Measurements from ENCODE around the gene EXD3. TPM values are rescaled to one million over a fixed set of nuclear protein-coding genes. Genes with fewer than 3 reads are reported as not detected.

EXD3 gene
- total RNA-seq, 2 experiments from 2014 or later: 20.8 to 27.0 TPM

GRCh38 chr9:137416006-137416562 is 6.9 kb downstream of the EXD3 start:
- Histone ChIP-seq H3K4me3 (ENCODE audit: low read depth, low read length, poor library complexity, severe bottlenecking) (no peak overlapping the region), H3K36me3 (ENCODE audit: insufficient read depth, low read length) (no peaks in the 10 kb centered on the region), H3K4me2 (ENCODE audit: low read length) (no peak overlapping the region), H3K4me1 (ENCODE audit: insufficient read depth, low read length, poor library complexity, severe bottlenecking) (peaks cover 21% of the 10 kb centered on the region), H4K20me1 (ENCODE audit: insufficient read depth, low read length) (no peaks in the 10 kb centered on the region), H3K27ac (ENCODE audit: low read depth, low read length, poor library complexity, severe bottlenecking) (no peak overlapping the region), H3K9me2 (ENCODE audit: insufficient read depth, low read length) (no peaks in the 10 kb centered on the region), H3K9me3 (ENCODE audit: low read length) (no peaks in the 10 kb centered on the region), H3K79me2 (ENCODE audit: insufficient read depth, low read depth, low read length) (peaks cover 11% of the 10 kb centered on the region; the same call in 1 of the 2 replicates), H2AFZ (ENCODE audit: low read length) (no peak overlapping the region)
- no peak for TF ChIP-seq CTCF (conservative IDR thresholded peaks at IDR 0.05; ENCODE audit: low read length)
- TF ChIP-seq EZH2phosphoT487 (IDR thresholded peaks at IDR 0.05; ENCODE audit: borderline replicate concordance, low read depth, low read length): no peak
- no TSS peak for BruUV-seq (replicated peaks)
- CTCF ChIA-PET (ENCODE audit: unreplicated experiment): no interaction called here
- no peak for DNase-seq (ENCODE audit: low spot score)
- intact Hi-C loops (cut with micrococcal nuclease; ENCODE audit: unreplicated experiment): loop anchor here (10.0 kb wide), 1 partner anchor 91 kb away; no protein-coding TSS in a partner anchor
- POLR2A ChIA-PET: no interaction called here

GRCh38 chr9:137415451-137415850 is 7.5 kb downstream of the EXD3 start:
- no peaks in the 10 kb centered on the region for H3K36me3 ChIP-seq (ENCODE audit: insufficient read depth, low read length)
- no TSS peak for BruUV-seq (replicated peaks)
- DNase-seq (ENCODE audit: low spot score): no peak
- H3K9me3 ChIP-seq (ENCODE audit: low read length): no peaks in the 10 kb centered on the region
- H3K4me3 ChIP-seq (ENCODE audit: low read depth, low read length, poor library complexity, severe bottlenecking): no peak overlapping the region
- TF ChIP-seq EZH2phosphoT487 (IDR thresholded peaks at IDR 0.05; ENCODE audit: borderline replicate concordance, low read depth, low read length) (no peak), CTCF (conservative IDR thresholded peaks at IDR 0.05; ENCODE audit: low read length) (no peak)
- intact Hi-C loops (cut with micrococcal nuclease; ENCODE audit: unreplicated experiment): loop anchor here (10.0 kb wide), 1 partner anchor 91 kb away; no protein-coding TSS in a partner anchor
- H3K9me2 ChIP-seq (ENCODE audit: insufficient read depth, low read length): no peaks in the 10 kb centered on the region
- H3K79me2 ChIP-seq (ENCODE audit: insufficient read depth, low read depth, low read length): peaks cover 9% of the 10 kb centered on the region; the same call in 1 of the 2 replicates
- no peaks in the 10 kb centered on the region for H4K20me1 ChIP-seq (ENCODE audit: insufficient read depth, low read length)
- H3K4me1 ChIP-seq (ENCODE audit: insufficient read depth, low read length, poor library complexity, severe bottlenecking): peaks cover 21% of the 10 kb centered on the region
- CTCF ChIA-PET (ENCODE audit: unreplicated experiment): no interaction called here
- H2AFZ ChIP-seq (ENCODE audit: low read length): no peak overlapping the region
- POLR2A ChIA-PET: no interaction called here
- no peak overlapping the region for H3K4me2 ChIP-seq (ENCODE audit: low read length)
- no peak overlapping the region for H3K27ac ChIP-seq (ENCODE audit: low read depth, low read length, poor library complexity, severe bottlenecking)

- no peak for TF ChIP-seq EZH2phosphoT487 (IDR thresholded peaks at IDR 0.05; ENCODE audit: borderline replicate concordance, low read depth, low read length)
- no peak for TF ChIP-seq CTCF (conservative IDR thresholded peaks at IDR 0.05; ENCODE audit: low read length)
- H3K4me1 ChIP-seq (ENCODE audit: insufficient read depth, low read length, poor library complexity, severe bottlenecking): peaks cover 14% of the 10 kb centered on the region
- no peaks in the 10 kb centered on the region for H3K79me2 ChIP-seq (ENCODE audit: insufficient read depth, low read depth, low read length)
- no peaks in the 10 kb centered on the region for H4K20me1 ChIP-seq (ENCODE audit: insufficient read depth, low read length)
- POLR2A ChIA-PET: interaction anchor here (0.5 kb wide), 1 partner anchor 1733 kb away, joined by 3 read pairs; no protein-coding TSS in a partner anchor
- CTCF ChIA-PET (ENCODE audit: unreplicated experiment): interaction anchor here (0.5 kb wide), 1 partner anchor 106 kb away, joined by 4 read pairs; no protein-coding TSS in a partner anchor
- no peaks in the 10 kb centered on the region for H3K9me2 ChIP-seq (ENCODE audit: insufficient read depth, low read length)
- H3K27ac ChIP-seq (ENCODE audit: low read depth, low read length, poor library complexity, severe bottlenecking): no peak overlapping the region
- H3K36me3 ChIP-seq (ENCODE audit: insufficient read depth, low read length): no peaks in the 10 kb centered on the region
- BruUV-seq (replicated peaks): no TSS peak
- no peak overlapping the region for H2AFZ ChIP-seq (ENCODE audit: low read length)
- no peak overlapping the region for H3K4me3 ChIP-seq (ENCODE audit: low read depth, low read length, poor library complexity, severe bottlenecking)
- no peak for DNase-seq (ENCODE audit: low spot score)
- no peak overlapping the region for H3K4me2 ChIP-seq (ENCODE audit: low read length)
- intact Hi-C loops (cut with micrococcal nuclease; ENCODE audit: unreplicated experiment): loop anchor here (10.0 kb wide), 1 partner anchor 88 kb away; no protein-coding TSS in a partner anchor
- H3K9me3 ChIP-seq (ENCODE audit: low read length): no peaks in the 10 kb centered on the region
These were observed 10.5 kb downstream of the EXD3 start for GRCh38 chr9:137412431-137412830.
